ENCODE measurements around the gene CADPS.

DNA sequence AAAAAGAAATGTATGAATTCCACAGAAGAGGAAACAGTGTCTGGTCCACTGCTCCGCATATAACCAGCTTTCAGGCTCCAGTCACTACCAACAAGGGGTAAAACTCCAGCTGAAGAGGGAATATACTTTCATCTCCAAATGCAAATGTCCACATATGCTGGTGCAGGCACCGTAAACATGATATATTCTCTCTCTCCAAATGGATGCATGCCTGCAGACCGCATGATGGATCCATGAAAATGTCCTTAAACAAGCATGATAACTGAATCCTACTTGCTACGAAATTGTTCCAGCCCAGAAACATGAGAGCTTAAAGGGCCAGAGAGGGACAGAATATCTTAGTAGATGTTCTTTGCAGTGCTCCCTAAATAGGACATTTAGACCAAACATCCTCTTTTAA, 351.5 kb downstream of the CADPS start:
- no peak for TF ChIP-seq ZNF274 (IDR thresholded peaks at IDR 0.05; ENCODE audit: low read depth, low read length)
- no peak for TF ChIP-seq YY1 (IDR thresholded peaks at IDR 0.05; ENCODE audit: insufficient read depth, insufficient read length)
- TF ChIP-seq SUZ12 (IDR thresholded peaks at IDR 0.05; ENCODE audit: extremely low read depth, insufficient read depth, insufficient read length), result no peak
